SU-DHL-6 (cell line): ENCODE measurements around the gene PFDN2.

Source experiments
- H2AFZ ChIP-seq: fragments of 200-600 bp; sonication (generic); 2 replicates; pipeline ENCODE4 v1.6.1; 2014; ENCODE audit warnings: low read depth, mild to moderate bottlenecking, moderate library complexity, mixed read lengths, antibody characterized with exemption, low read length; ENCODE audit not compliant: severe bottlenecking
- H3F3A ChIP-seq: fragments of 200-600 bp; shearing (Covaris generic); 2 replicates; pipeline ENCODE4 v1.6.0; 2016; ENCODE audit warnings: antibody characterized with exemption, mild to moderate bottlenecking; ENCODE audit not compliant: insufficient read depth
- H3K27ac ChIP-seq: fragments of 200-600 bp; sonication (generic); 2 replicates; pipeline ENCODE4 v1.5.1; 2016; ENCODE audit warnings: low read depth, mild to moderate bottlenecking, low read length, moderate library complexity, mixed read lengths
- H3K27me3 ChIP-seq: fragments of 200-600 bp; sonication (generic), shearing (Covaris generic); 2 replicates; pipeline ENCODE4 v1.6.0; 2014; ENCODE audit warnings: mild to moderate bottlenecking, low read length
- H3K36me3 ChIP-seq: fragments of 200-600 bp; sonication (generic); 2 replicates; pipeline ENCODE4 v1.6.1; 2014; ENCODE audit warnings: mild to moderate bottlenecking, low read length, mixed read lengths
- H3K4me2 ChIP-seq: fragments of 300-600, 200-600 bp; shearing (Covaris generic), sonication (generic); 2 replicates; pipeline ENCODE4 v1.6.0; 2014; ENCODE audit warnings: low read length, low read depth, mild to moderate bottlenecking; ENCODE audit not compliant: poor library complexity, severe bottlenecking
- H3K4me3 ChIP-seq: fragments of 200-600 bp; sonication (generic); 2 replicates; pipeline ENCODE4 v1.5.1; 2014; ENCODE audit warnings: antibody characterized with exemption, low read length, mild to moderate bottlenecking, mixed read lengths; ENCODE audit not compliant: insufficient read depth, poor library complexity, severe bottlenecking
- H3K79me2 ChIP-seq: fragments of 200-600 bp; sonication (generic); 2 replicates; pipeline ENCODE4 v1.6.1; 2014; ENCODE audit warnings: mild to moderate bottlenecking, low read length, moderate library complexity; ENCODE audit not compliant: insufficient read depth
- H3K9ac ChIP-seq: fragments of 200-600 bp; sonication (generic); 2 replicates; pipeline ENCODE4 v1.7.0; 2014; ENCODE audit warnings: mild to moderate bottlenecking, low read length
- H3K9me2 ChIP-seq: fragments of 200-600 bp; sonication (generic); replicated peaks from 2 replicates; pipeline ENCODE4 v1.6.1; 2014; ENCODE audit warnings: low read length; ENCODE audit not compliant: insufficient read depth
- H3K9me3 ChIP-seq: fragments of 200-600 bp; sonication (generic); 2 replicates; pipeline ENCODE4 v1.6.1; 2014; ENCODE audit warnings: low read length, mixed read lengths; ENCODE audit not compliant: insufficient read depth
- H4K20me1 ChIP-seq: fragments of 200-600 bp; sonication (generic); 2 replicates; pipeline ENCODE4 v1.6.1; 2014; ENCODE audit warnings: low read depth, mild to moderate bottlenecking, antibody characterized with exemption, low read length, moderate library complexity, mixed read lengths
- EZH2phosphoT487 ChIP-seq: fragments of 200-600 bp; sonication (generic), shearing (Covaris generic); conservative IDR thresholded peaks from 2 replicates; pipeline ENCODE4 v1.6.1; 2018; ENCODE audit warnings: mild to moderate bottlenecking, antibody characterized with exemption, low read length, moderate library complexity, mixed read lengths
- TF ChIP-seq, protein P1 (sequence below): fragments of 200-600 bp; sonication (generic); IDR thresholded peaks from one replicate; pipeline ENCODE4 v1.5.1; 2017; ENCODE audit warnings: antibody characterized with exemption, mild to moderate bottlenecking, low read length, moderate library complexity; ENCODE audit not compliant: insufficient read depth, poor library complexity, severe bottlenecking

The PFDN2 gene

DNA sequence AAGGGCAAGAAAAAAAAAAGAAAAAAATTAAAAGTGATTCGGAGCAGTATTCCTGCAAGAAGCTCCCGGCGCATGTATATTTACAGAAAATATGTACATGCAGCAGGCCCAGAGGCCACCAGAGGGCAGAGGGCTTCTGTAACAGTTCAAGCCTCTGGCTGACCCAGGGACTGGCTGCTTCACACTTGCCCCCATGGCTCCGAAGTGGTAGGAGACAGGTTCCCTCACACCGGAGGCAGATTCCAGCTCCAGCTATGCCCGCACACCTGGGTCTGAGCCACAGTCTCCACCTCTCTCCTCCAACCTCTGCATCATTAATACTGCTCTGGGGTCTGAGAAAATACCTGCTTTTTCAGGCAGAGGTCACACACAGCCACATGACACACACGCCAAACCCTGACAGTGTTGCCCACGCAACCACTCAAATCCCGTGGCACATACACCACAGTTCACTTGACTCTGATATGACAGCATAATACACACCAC is 45.9 kb downstream of the PFDN2 start:
- no peaks in the 10 kb centered on the region for H4K20me1 ChIP-seq
- H3K9ac ChIP-seq: no peak overlapping the region
- peaks cover 11% of the 10 kb centered on the region; the same call in 1 of the 2 replicates for H3F3A ChIP-seq
- TF ChIP-seq EZH2phosphoT487: no peak
- TF ChIP-seq, protein P1, sequence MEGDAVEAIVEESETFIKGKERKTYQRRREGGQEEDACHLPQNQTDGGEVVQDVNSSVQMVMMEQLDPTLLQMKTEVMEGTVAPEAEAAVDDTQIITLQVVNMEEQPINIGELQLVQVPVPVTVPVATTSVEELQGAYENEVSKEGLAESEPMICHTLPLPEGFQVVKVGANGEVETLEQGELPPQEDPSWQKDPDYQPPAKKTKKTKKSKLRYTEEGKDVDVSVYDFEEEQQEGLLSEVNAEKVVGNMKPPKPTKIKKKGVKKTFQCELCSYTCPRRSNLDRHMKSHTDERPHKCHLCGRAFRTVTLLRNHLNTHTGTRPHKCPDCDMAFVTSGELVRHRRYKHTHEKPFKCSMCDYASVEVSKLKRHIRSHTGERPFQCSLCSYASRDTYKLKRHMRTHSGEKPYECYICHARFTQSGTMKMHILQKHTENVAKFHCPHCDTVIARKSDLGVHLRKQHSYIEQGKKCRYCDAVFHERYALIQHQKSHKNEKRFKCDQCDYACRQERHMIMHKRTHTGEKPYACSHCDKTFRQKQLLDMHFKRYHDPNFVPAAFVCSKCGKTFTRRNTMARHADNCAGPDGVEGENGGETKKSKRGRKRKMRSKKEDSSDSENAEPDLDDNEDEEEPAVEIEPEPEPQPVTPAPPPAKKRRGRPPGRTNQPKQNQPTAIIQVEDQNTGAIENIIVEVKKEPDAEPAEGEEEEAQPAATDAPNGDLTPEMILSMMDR: peak; percentile 30
- H2AFZ ChIP-seq: no peak overlapping the region
- H3K9me2 ChIP-seq: no peaks in the 10 kb centered on the region
- H3K9me3 ChIP-seq: no peaks in the 10 kb centered on the region
- H3K36me3 ChIP-seq: no peaks in the 10 kb centered on the region
- H3K27me3 ChIP-seq: no peaks in the 10 kb centered on the region
- no peak overlapping the region for H3K4me3 ChIP-seq
- no peak overlapping the region for H3K27ac ChIP-seq
- peaks cover 25% of the 10 kb centered on the region for H3K79me2 ChIP-seq
- H3K4me2 ChIP-seq: no peak overlapping the region

DNA sequence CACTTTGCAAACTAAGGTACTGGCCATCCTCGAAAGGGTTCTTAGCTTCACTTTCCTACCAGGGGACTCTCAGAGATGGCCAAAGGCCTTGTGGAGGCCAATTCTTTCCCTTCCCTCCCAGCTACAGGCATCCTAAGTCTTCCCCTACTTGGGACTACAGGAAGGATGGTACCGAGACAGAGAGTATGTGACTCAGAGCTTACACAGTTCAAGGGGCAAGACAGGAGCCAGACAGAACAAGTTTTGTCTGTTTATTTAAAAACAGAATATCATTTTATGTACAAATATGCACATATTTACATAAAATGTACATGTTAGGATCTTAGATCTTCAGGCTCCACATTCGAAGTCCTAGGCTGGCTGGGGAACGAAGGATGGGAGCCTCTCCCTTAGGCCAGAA is 47.1 kb downstream of the PFDN2 start:
- Histone ChIP-seq H3K36me3 (no peaks in the 10 kb centered on the region), H3K9me2 (no peaks in the 10 kb centered on the region), H3K79me2 (peaks cover 34% of the 10 kb centered on the region), H3F3A (peaks cover 14% of the 10 kb centered on the region; the same call in 1 of the 2 replicates), H3K4me3 (no peak overlapping the region), H2AFZ (no peak overlapping the region), H3K9ac (no peak overlapping the region), H4K20me1 (no peaks in the 10 kb centered on the region), H3K4me2 (no peak overlapping the region), H3K27me3 (no peaks in the 10 kb centered on the region), H3K9me3 (no peaks in the 10 kb centered on the region), H3K27ac (no peak overlapping the region)
- TF ChIP-seq, protein P1: no peak
- TF ChIP-seq EZH2phosphoT487: no peak

DNA sequence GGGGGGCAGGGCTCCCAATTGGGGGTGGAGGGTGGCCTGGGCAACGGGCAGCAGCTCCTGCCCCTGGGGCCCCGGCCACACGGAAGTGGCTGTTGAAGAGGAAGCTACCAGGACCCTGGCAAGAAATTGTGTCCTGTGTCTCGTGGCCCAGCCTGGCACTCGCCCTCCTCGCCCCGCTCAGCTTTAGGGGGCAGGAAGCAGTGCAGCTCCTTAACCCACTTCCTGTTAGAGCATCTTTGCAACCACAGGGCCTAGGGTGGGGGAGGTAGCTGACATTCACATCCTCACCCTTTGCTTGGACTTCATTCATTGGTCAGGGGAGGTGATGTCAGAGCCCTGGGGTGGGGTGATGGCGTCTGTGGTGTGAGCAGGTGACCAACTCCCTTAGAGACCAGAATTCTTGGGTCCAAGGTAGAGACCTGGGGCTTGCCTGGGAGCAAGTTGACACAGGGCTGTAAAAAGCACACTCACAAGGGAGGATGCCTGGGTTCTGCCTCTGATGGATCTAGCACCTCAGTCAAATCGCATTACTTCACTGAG is 48.0 kb downstream of the PFDN2 start, which contains the start of gene ARHGAP30:
Gene ARHGAP30 (minus strand): TSS at position 161 of the 540 bp plus-strand sequence. CDS start 267 bp downstream, outside the sequence.
- Histone ChIP-seq H3K9me3 (no peaks in the 10 kb centered on the region), H3K4me2 (peak within 1 kb of the TSS; percentile 77), H3K27ac (peak within 1 kb of the TSS; percentile 83), H3K9ac (peak within 1 kb of the TSS; percentile 93), H3K27me3 (no peaks in the 10 kb centered on the region), H3K4me3 (peak within 1 kb of the TSS; percentile 79), H3K36me3 (no peaks in the 10 kb centered on the region), H2AFZ (peak within 1 kb of the TSS; percentile 55), H3F3A (peaks cover 14% of the 10 kb centered on the region; the same call in 1 of the 2 replicates), H3K9me2 (no peaks in the 10 kb centered on the region), H4K20me1 (no peaks in the 10 kb centered on the region), H3K79me2 (peaks cover 40% of the 10 kb centered on the region)
- TF ChIP-seq, protein P1: no peak
- no peak for TF ChIP-seq EZH2phosphoT487
